CD4-positive, alpha-beta T cell treated with Interleukin-6 at 100 ng/mL for 8 hours (primary cell): ENCODE results near the gene TMEM217.

ENCODE experiments used
- DNase-seq: peaks from one replicate; pipeline ENCODE4 v3.0.0-alpha.2; 2020; ENCODE audit warnings: mixed read lengths, low spot score

TMEM217 gene

GRCh38 chr6:37243131-37243815 is 14.7 kb downstream of the TMEM217 start:
- no peak for DNase-seq

GRCh38 chr6:37242429-37243052 is 15.4 kb downstream of the TMEM217 start:
- no peak for DNase-seq

GRCh38 chr6:37241775-37242428 is 16.0 kb downstream of the TMEM217 start:
- no peak for DNase-seq

GRCh38 chr6:37241131-37241530 is 16.8 kb downstream of the TMEM217 start:
- no peak for DNase-seq

- peak; percentile 48 for DNase-seq
Observed at GRCh38 chr6:37239950-37240713, 17.8 kb downstream of the TMEM217 start.

GRCh38 chr6:37239526-37239925 is 18.4 kb downstream of the TMEM217 start:
- DNase-seq, result no peak

GRCh38 chr6:37238381-37238780 is 19.6 kb downstream of the TMEM217 start:
- DNase-seq, result no peak

- DNase-seq, result no peak
Observed at GRCh38 chr6:37237789-37238188, 20.2 kb downstream of the TMEM217 start.

- no peak for DNase-seq
Observed at GRCh38 chr6:37236921-37237320, 21.0 kb downstream of the TMEM217 start.

- no peak for DNase-seq
Observed at GRCh38 chr6:37233541-37233940, 24.4 kb downstream of the TMEM217 start.

- DNase-seq, result no peak
Observed at GRCh38 chr6:37232430-37233017, 25.4 kb downstream of the TMEM217 start.

GRCh38 chr6:37230104-37230503 is 27.8 kb downstream of the TMEM217 start:
- no peak for DNase-seq

- DNase-seq, result no peak
Observed at GRCh38 chr6:37225350-37226169, 32.4 kb downstream of the TMEM217 start.

GRCh38 chr6:37222992-37223391 is 35.0 kb downstream of the TMEM217 start:
- no peak for DNase-seq

GRCh38 chr6:37222125-37222967 is 35.6 kb downstream of the TMEM217 start:
- peak; percentile 69 for DNase-seq

GRCh38 chr6:37221585-37222124 is 36.3 kb downstream of the TMEM217 start:
- DNase-seq, result no peak

- no peak for DNase-seq
Observed at GRCh38 chr6:37218511-37218910, 39.4 kb downstream of the TMEM217 start.

GRCh38 chr6:37218061-37218460 is 39.9 kb downstream of the TMEM217 start:
- DNase-seq, result no peak

GRCh38 chr6:37212268-37212667 is 45.7 kb downstream of the TMEM217 start:
- DNase-seq, result no peak
